GF-D8 (cell line): ENCODE results near the gene PDE8A.
"Not testable (repeated sequence)": the region's sequence is repeated elsewhere in the genome, so short reads cannot be mapped to it uniquely, and the experiment has no call there.

Experiments used
- DNase-seq: peaks from one replicate; lab custom pipeline; 2025; lab: John Stamatoyannopoulos, UW

The PDE8A gene

GRCh38 chr15:85131915-85132314 lies 150.3 kb downstream of the PDE8A start:
- no peak for DNase-seq

DNA sequence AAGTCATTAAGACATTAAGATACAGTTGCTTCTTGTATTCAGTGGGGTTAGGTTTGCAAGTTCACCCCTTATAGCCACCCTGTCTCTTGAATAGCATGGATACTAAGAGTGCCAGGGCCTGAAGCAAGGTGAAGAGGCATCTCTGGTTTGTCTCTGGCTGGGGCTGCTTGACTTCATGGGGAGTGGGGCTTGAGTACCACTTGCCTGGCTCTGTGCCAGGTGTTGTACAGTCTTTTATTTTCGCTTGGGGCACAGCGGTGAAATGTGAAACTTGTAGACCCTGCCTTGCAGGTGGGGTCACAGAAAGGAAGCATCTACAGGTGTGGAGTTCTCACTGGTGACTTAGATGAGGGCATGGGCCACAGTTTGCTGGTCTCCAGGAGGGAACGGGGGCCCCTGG lies 152.1 kb downstream of the PDE8A start:
- no peak for DNase-seq

GRCh38 chr15:85137489-85138168 lies 156.0 kb downstream of the PDE8A start:
- no peak for DNase-seq

- DNase-seq = no peak
Observed at GRCh38 chr15:85139391-85139790, 157.7 kb downstream of the PDE8A start.

DNA sequence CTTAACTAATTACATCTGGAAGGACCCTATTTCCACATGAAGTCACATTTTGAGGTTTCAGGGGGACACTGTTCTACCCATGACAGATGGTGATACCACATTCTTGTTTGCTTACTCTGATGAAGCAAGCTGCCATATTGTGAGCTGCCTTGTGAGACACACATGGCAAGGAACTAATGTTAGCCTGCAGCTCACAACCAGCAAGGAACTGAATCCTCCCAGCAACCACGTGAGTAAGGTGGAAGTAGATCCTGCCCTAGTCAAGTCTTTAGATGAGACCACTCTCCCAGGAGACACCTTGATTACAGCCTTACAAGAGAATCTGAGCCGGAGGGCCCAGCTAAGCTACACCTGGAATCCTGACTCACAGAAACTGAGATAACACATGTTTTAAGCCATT lies 160.1 kb downstream of the PDE8A start:
- DNase-seq = no peak

DNA sequence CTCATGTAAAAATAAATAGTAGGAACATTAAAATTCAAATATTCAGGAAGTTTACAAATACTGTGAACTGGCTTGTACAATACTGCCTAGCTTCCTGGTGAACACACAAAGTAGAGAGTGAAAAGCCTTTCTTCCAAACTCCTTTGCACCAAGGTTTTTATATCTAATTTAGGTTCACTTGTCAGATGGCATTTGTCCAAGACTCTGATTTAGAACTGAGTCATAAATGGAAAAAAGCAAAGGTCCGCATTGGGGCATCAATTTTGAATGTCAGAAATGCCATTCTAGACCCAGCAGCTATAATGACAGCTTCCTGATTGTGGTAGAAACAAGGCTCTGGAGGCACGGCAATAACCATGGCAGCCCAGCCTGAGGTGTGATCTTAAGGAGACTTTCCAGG lies 160.7 kb downstream of the PDE8A start:
- no peak for DNase-seq

GRCh38 chr15:85149465-85150129 lies 167.9 kb downstream of the PDE8A start:
- no peak for DNase-seq

DNA sequence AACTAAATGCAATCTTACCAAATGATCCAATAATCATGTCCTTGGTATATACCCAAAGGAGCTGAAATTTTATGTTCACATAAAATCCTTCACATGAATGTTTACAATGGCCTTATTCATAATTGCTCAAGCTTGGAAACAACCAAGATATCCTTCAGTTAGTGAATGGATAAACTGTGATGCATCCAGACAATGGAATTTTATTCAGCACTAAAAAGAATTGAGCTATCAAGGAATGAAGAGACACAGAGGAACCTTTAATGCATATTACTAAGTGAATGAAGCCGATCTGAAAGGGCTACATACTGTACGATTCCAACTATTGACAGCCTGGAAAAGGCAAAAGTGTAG lies 168.4 kb downstream of the PDE8A start:
- DNase-seq = no peak

- no peak for DNase-seq
Observed at GRCh38 chr15:85151145-85151544, 169.5 kb downstream of the PDE8A start.

GRCh38 chr15:85151861-85152260 lies 170.2 kb downstream of the PDE8A start:
- DNase-seq = no peak

DNA sequence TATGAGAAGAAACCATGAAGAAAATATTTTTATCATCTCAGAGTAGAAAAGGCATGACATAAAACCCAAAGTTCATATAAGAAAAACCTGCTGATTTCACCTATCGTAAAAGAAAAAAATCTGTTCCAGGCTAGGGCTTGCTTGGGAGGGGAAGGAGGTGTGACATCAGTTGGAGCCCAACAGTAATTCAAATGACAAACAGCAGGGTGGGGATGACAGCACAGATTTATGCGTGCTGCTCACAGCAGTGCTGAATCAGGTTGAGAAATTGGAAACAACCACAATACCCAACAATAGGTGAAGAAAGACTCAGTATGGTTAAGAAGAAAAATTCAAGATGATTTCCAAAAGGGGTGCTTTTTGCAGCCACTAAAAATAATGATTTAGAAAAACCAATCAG lies 172.4 kb downstream of the PDE8A start:
- DNase-seq = no peak

- no peak for DNase-seq
Observed at GRCh38 chr15:85155360-85155759, 173.7 kb downstream of the PDE8A start.

- no peak for DNase-seq
Observed at GRCh38 chr15:85155857-85156256, 174.2 kb downstream of the PDE8A start.

- DNase-seq = no peak
Observed at GRCh38 chr15:85157344-85157743, 175.7 kb downstream of the PDE8A start.

- DNase-seq = no peak
Observed at GRCh38 chr15:85162237-85162636, 180.6 kb downstream of the PDE8A start.

GRCh38 chr15:85164841-85165466 lies 183.3 kb downstream of the PDE8A start:
- DNase-seq = no peak

DNA sequence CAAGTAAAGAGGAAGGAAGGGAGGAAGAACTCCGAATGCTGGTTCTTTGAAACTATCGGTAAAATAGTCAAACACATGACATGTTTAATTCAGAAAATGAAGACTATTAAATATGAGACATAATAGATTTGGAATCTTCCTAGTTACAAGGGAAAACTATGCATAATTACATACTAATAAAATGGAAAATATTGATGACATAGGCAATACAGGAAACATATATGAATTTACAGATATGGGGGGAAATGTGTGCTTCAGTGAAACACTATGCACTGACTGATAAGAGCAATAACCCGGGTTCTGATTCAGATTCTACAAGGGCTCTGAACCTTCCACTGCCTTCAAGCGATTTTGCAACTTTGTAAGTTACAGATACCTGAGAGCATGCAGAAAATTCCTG lies 185.9 kb downstream of the PDE8A start:
- no peak for DNase-seq

DNA sequence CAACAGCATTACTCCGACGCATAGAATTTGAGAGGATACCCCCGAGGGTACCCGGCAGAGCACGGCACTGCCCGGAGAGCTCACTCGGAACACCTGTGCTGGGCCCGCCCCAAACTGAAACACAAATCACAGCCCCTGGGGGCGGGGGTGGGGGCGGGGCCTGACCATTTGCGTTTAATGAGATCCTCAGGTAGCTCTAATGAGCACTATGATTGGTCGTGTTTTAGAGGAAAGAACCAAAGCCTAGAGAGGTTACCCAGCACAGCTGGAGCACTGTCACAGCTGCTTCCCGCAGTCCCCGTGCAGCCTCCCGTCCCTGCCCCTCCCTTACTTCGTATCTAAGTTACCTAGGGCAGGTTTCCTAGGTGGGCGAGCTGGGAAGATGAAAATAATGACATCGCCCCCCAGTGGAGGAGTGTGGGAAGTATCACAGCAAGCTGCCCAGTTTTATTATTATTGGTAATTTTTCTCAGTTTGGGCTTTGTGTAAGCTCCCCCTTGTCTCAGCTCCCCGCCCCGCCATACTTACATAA lies 187.1 kb downstream of the PDE8A start:
- no peak for DNase-seq

GRCh38 chr15:85171736-85172135 lies 190.1 kb downstream of the PDE8A start:
- DNase-seq = no peak

DNA sequence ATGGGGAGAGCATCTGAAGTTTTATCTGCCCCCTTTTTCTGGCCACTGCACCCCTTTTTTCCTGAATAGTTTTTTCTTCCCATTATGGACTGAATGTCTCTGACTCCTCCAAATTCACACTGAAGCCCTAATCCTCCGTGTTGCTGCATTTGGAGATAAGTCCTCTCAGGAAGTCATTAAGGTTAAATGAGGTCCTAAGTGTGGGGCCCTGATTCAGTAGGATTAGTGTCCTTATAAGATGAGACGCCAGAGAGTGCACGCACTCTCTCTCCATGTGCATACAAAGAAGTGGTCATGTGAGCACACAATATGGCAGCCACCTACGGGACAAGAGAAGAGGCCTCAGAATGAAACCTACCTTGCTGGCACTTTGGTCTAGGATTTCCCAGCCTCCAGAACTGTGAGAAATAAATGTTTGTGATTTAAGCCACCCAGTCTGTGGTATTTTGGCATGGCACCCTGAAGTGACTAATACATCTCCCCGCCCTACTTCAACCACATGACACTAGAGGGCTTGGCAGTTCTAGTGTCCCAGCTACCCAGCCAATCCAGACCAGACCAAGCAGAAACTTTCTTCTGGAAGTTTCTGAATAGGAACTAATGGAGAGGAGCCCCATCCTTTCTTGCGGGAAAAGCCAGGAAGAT lies 191.3 kb downstream of the PDE8A start:
- DNase-seq = no peak

DNA sequence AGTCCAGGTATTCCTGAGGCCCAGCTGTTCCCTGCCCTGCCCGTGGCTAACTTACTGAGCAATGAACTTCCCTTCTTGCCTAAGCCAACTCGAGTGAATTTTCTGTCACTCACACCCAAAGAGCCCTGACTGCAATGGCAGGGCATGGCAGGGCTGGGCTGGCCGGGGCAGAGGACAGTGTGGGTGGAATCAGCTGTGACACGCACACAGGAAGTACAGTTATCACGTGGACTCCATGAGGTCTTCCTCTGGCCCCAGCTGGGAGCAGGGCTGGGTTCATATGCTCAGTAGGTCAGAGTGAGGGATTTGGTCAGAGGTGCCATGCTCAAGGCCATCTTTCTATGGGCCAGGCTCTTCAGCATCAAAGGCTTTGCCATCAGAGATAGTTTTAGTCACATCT lies 192.0 kb downstream of the PDE8A start:
- not testable (repeated sequence) for DNase-seq

- DNase-seq = no peak
Observed at GRCh38 chr15:85174521-85174920, 192.9 kb downstream of the PDE8A start.

DNA sequence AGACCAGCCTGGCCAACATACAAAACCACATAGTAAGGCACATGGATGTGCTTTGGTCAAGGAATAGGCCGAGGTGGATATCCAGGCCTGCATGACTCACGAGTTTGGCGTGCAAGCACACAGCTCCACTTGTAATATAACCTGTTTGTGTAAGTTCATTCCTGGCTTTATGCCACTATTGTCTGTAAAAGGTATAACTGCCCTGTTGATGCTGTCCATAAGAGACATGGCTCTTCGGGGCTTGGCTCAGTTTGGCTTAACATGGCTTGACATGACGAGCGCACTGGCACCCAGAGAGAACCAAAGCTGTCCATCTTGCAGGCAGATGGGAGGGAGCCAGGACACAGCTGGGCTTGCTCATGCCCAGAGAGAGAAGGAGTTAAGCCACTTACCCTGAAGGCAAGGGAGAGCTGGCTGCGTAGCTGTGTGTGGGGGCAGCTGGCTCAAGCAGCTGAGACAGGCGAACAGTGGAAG lies 195.4 kb downstream of the PDE8A start:
- DNase-seq = not testable (repeated sequence)
